Measurements from ENCODE around the gene MAD1L1.

DNA sequence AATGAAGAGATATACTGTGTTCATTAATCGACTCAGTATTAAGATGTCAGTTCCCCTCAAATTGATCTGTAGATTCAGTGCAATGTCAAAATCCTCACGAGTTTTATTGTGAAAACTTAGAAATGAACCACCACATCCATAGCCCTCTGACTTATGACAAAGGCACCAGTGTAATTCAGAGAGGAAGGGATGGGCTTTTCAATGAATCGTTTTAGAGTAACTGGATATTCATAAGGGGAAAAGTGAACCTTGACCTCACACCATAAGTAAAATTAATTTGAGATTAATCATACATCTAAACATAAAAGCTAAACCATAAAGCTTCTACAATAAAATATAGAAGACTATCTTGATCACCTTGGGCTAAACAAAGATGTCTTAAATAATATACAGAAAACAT is 434.6 kb downstream of the MAD1L1 start:
- TF ChIP-seq EZH2phosphoT487 (IDR thresholded peaks at IDR 0.05; ENCODE audit: borderline replicate concordance, low read length), result no peak
- TF ChIP-seq, protein P1, sequence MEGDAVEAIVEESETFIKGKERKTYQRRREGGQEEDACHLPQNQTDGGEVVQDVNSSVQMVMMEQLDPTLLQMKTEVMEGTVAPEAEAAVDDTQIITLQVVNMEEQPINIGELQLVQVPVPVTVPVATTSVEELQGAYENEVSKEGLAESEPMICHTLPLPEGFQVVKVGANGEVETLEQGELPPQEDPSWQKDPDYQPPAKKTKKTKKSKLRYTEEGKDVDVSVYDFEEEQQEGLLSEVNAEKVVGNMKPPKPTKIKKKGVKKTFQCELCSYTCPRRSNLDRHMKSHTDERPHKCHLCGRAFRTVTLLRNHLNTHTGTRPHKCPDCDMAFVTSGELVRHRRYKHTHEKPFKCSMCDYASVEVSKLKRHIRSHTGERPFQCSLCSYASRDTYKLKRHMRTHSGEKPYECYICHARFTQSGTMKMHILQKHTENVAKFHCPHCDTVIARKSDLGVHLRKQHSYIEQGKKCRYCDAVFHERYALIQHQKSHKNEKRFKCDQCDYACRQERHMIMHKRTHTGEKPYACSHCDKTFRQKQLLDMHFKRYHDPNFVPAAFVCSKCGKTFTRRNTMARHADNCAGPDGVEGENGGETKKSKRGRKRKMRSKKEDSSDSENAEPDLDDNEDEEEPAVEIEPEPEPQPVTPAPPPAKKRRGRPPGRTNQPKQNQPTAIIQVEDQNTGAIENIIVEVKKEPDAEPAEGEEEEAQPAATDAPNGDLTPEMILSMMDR (IDR thresholded peaks at IDR 0.05; ENCODE audit: low read depth, low read length, poor library complexity, severe bottlenecking), result no peak
